Stimulated activated memory B cell treated with anti-CD40 and anti-IgM and Interleukin-4, amounts not matched to agents 10 μg/mL and 1 μg/mL and 100 μg/mL, for 72 hours (primary cell): ENCODE results near the gene MYRIP.
"Not testable (repeated sequence)": the region's sequence is repeated elsewhere in the genome, so short reads cannot be mapped to it uniquely, and the experiment has no call there.

Experiments used
- ATAC-seq: fragments of 150-1000 bp; cut with Tn5 transposase; 2 replicates; pipeline ENCODE4 v1.10.0; 2021
- H3K27ac Mint-ChIP-seq: one replicate; pipeline ENCODE4 v1.8.0; 2022; ENCODE audit warnings: mild to moderate bottlenecking, mixed read lengths
- H3K27me3 Mint-ChIP-seq: one replicate; pipeline ENCODE4 v1.8.0; 2022; ENCODE audit warnings: mixed read lengths
- H3K36me3 Mint-ChIP-seq: one replicate; pipeline ENCODE4 v1.8.0; 2022; ENCODE audit warnings: mixed read lengths
- H3K4me1 Mint-ChIP-seq: one replicate; pipeline ENCODE4 v1.8.0; 2022; ENCODE audit warnings: mixed read lengths
- H3K4me3 Mint-ChIP-seq: one replicate; pipeline ENCODE4 v1.8.0; 2022; ENCODE audit warnings: mild to moderate bottlenecking, moderate library complexity, mixed read lengths
- H3K9me3 Mint-ChIP-seq: one replicate; pipeline ENCODE4 v1.8.0; 2022; ENCODE audit warnings: mixed read lengths

The MYRIP gene

DNA sequence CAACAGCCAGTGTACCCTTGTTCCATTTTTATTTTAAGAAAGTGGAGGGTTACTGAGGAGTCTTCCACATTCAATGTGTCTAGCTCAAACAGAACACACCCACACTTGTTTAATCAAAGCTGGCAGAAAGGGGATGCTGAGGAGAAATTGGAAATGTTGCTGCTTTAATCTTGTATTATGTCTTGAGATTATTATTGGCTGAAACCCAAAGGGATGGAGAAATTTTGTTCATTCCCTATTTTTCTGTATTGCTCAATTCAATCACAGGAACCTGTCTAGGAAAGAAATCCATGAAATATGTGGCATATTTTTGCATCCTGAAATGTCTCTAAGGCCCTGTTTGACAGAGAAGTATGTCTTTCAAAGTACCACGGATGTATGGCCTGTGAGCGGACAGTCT is 238.0 kb downstream of the MYRIP start:
- Mint-ChIP-seq H3K4me3 (no peak overlapping the region), H3K27ac (no peak overlapping the region), H3K27me3 (no peaks in the 10 kb centered on the region), H3K4me1 (no peaks in the 10 kb centered on the region), H3K36me3 (no peaks in the 10 kb centered on the region), H3K9me3 (peaks cover 3% of the 10 kb centered on the region)
- no peak for ATAC-seq

DNA sequence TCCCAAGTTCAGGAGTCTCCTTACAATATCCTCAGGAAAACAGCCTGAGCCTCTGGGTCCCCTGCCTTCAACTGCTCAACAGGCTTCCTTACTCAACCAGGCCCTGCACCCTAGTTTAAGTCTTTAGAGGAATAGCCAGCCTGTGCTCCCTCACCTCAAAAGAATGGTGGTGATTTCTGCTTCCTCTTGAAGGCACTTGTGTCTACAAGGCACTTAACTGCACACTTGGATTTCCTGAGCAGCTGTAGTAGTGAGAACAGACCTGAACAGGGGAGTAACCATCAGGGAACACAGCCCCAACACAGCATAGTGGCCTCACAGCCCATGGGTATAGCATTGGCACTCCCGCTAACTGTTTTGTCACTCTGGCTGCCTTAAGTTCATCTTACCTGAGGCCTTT is 244.3 kb downstream of the MYRIP start:
- Mint-ChIP-seq H3K27ac (no peak overlapping the region), H3K4me3 (no peak overlapping the region), H3K9me3 (peaks cover 3% of the 10 kb centered on the region), H3K4me1 (no peaks in the 10 kb centered on the region), H3K27me3 (no peaks in the 10 kb centered on the region), H3K36me3 (no peaks in the 10 kb centered on the region)
- ATAC-seq = no peak

- Mint-ChIP-seq H3K4me1 (no peaks in the 10 kb centered on the region), H3K27ac (no peak overlapping the region), H3K27me3 (no peaks in the 10 kb centered on the region), H3K36me3 (no peaks in the 10 kb centered on the region), H3K4me3 (no peak overlapping the region), H3K9me3 (peaks cover 6% of the 10 kb centered on the region)
- no peak for ATAC-seq
Observed at GRCh38 chr3:40054568-40055222, 245.3 kb downstream of the MYRIP start.

- H3K36me3 Mint-ChIP-seq = no peaks in the 10 kb centered on the region
- no peak for ATAC-seq
- H3K4me1 Mint-ChIP-seq = no peaks in the 10 kb centered on the region
- H3K9me3 Mint-ChIP-seq = peaks cover 4% of the 10 kb centered on the region
- H3K27ac Mint-ChIP-seq = no peak overlapping the region
- H3K4me3 Mint-ChIP-seq = no peak overlapping the region
- H3K27me3 Mint-ChIP-seq = no peaks in the 10 kb centered on the region
Observed at GRCh38 chr3:40055361-40055760, 246.0 kb downstream of the MYRIP start.

GRCh38 chr3:40055956-40056355 is 246.5 kb downstream of the MYRIP start:
- no peak overlapping the region for H3K27ac Mint-ChIP-seq

GRCh38 chr3:40057077-40057476 is 247.7 kb downstream of the MYRIP start:
- Mint-ChIP-seq H3K27me3 (no peaks in the 10 kb centered on the region), H3K27ac (no peak overlapping the region), H3K4me1 (no peaks in the 10 kb centered on the region), H3K4me3 (no peak overlapping the region), H3K36me3 (no peaks in the 10 kb centered on the region), H3K9me3 (peaks cover 7% of the 10 kb centered on the region)
- no peak for ATAC-seq

More at GRCh38 chr3:40055956-40056355, 246.5 kb downstream of the MYRIP start:
- ATAC-seq = no peak
- Mint-ChIP-seq H3K9me3 (peaks cover 4% of the 10 kb centered on the region), H3K4me1 (no peaks in the 10 kb centered on the region), H3K27me3 (no peaks in the 10 kb centered on the region), H3K4me3 (no peak overlapping the region), H3K36me3 (no peaks in the 10 kb centered on the region)

DNA sequence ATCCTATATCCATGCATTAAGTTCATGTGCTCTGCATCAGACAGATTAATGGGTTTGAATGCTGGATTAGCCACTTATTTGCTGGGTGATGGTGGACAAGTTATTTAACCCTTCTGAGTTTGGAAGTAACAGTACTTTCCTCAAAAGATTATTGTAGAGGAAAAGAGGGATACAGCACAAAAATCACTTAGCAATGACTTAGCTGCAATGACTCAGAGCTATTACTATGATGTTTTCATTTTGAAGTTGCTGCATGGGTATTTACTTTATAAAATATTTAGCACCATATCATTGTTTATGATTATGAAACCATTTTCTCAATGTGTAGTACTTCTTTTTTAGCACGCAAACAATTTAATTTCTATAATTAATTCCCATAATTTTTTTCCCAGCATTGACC is 248.4 kb downstream of the MYRIP start:
- Mint-ChIP-seq H3K27me3 (no peaks in the 10 kb centered on the region), H3K9me3 (peaks cover 7% of the 10 kb centered on the region), H3K4me1 (no peaks in the 10 kb centered on the region), H3K27ac (no peak overlapping the region), H3K36me3 (no peaks in the 10 kb centered on the region), H3K4me3 (no peak overlapping the region)
- no peak for ATAC-seq

GRCh38 chr3:40068636-40069035 is 259.2 kb downstream of the MYRIP start:
- Mint-ChIP-seq H3K36me3 (no peaks in the 10 kb centered on the region), H3K4me1 (no peaks in the 10 kb centered on the region), H3K4me3 (no peak overlapping the region), H3K9me3 (no peaks in the 10 kb centered on the region), H3K27me3 (peaks cover 21% of the 10 kb centered on the region), H3K27ac (no peak overlapping the region)
- ATAC-seq = no peak

DNA sequence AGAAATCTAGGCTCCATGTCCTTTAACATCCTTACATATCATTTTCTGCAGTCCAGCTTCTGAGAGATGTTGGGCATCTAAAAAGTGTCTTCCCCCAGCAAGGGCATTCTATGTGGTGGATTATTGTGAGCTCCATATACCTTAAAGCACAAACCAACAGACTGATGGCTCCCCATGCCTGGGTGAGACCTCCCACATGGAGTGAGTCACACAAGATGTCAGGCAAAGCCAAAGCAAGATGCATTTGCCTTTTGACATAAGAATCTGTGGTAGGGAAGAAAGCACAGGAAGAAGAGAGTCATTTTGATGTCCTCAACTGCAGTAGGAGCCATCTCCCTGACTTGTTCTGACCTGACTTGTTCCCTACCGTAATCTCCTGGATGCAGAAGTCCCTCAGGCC is 261.4 kb downstream of the MYRIP start:
- Mint-ChIP-seq H3K4me1 (no peaks in the 10 kb centered on the region), H3K9me3 (no peaks in the 10 kb centered on the region), H3K4me3 (no peak overlapping the region), H3K27me3 (peaks cover 35% of the 10 kb centered on the region), H3K36me3 (no peaks in the 10 kb centered on the region), H3K27ac (no peak overlapping the region)
- no peak for ATAC-seq

- Mint-ChIP-seq H3K9me3 (no peaks in the 10 kb centered on the region), H3K4me1 (no peaks in the 10 kb centered on the region), H3K27ac (no peak overlapping the region), H3K27me3 (peaks cover 35% of the 10 kb centered on the region), H3K36me3 (no peaks in the 10 kb centered on the region), H3K4me3 (no peak overlapping the region)
- no peak for ATAC-seq
Observed at GRCh38 chr3:40071683-40072238, 262.4 kb downstream of the MYRIP start.

DNA sequence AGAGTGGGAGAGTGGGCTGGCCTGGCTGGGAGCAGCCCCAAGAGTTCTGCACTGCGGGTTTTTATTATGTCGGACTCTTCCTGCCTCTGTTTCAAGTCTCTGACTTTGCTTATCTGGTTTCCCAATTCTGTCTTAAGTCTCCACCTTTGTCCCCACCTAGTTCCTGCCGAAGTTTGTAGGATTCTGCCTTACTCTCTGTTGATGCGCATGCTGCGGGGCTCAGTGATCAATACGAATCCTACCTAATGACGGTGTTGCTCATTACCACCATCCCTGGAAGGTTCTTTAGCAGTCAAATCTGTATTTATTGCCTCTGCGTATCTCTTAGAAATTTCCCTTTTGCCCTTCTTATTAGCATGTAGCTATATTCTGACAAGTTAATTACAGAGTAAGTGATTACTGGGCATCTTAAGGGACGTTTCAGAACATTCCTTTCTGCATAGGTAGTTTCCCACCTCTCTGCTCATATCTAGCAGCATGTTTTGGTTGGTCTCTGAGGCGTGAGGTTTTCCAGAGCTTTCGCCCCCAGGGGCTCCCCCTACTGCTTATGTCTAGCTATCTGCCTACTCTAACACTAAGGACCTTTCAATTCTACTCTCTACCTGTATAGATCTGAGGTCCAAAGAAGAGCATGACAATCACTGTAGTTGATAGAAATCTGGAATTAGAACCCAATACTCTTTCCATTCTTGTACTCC is 264.1 kb downstream of the MYRIP start:
- ATAC-seq = peak; percentile 34
- Mint-ChIP-seq H3K9me3 (no peaks in the 10 kb centered on the region), H3K27me3 (peaks cover 35% of the 10 kb centered on the region), H3K36me3 (no peaks in the 10 kb centered on the region), H3K4me1 (no peaks in the 10 kb centered on the region), H3K4me3 (no peak overlapping the region), H3K27ac (no peak overlapping the region)

DNA sequence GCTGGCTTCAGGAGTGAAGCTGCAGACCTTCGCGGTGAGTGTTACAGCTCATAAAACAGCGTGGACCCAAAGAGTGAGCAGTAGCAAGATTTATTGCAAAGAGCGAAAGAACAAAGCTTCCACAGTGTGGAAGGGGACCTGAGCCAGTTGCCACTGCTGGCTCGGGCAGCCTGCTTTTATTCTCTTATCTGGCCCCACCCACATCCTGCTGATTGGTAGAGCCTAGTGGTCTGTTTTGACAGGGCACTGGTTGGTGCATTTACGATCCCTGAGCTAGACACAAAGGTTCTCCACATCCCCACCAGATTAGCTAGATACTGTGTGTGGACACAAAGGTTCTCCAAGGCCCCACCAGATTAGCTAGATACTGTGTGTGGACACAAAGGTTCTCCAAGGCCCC is 267.7 kb downstream of the MYRIP start:
- H3K36me3 Mint-ChIP-seq, H3K4me1 Mint-ChIP-seq, ATAC-seq, H3K4me3 Mint-ChIP-seq, H3K27ac Mint-ChIP-seq, H3K9me3 Mint-ChIP-seq: not testable (repeated sequence)
- peaks cover 43% of the 10 kb centered on the region for H3K27me3 Mint-ChIP-seq

DNA sequence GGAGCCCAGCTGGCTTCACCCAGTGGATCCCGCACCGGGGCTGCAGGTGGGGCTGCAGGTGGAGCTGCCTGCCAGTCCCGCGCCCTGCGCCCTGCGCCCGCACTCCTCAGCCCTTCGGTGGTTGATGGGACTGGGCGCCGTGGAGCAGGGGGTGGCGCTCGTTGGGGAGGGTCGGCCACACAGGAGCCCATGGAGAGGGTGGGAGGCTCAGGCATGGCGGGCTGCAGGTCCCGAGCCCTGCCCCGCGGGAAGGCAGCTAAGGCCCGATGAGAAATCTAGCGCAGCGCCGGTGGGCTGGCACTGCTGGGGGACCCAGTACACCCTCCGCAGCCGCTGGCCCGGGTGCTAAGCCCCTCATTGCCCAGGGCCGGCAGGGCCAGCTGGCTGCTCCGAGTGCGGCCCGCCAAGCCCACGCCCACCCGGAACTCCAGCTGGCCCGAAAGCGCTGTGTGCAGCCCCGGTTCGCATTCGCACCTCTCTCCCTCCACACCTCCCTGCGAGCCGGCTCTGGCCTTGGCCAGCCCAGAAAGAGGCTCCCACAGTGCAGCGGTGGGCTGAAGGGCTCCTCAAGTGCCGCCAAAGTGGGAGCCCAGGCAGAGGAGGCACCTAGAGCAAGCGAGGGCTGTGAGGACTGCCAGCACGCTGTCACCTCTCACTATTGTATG is 268.6 kb downstream of the MYRIP start:
- H3K4me3 Mint-ChIP-seq, H3K9me3 Mint-ChIP-seq: not testable (repeated sequence)

GRCh38 chr3:40078590-40078989 is 269.2 kb downstream of the MYRIP start:
- Mint-ChIP-seq H3K27ac (no peak overlapping the region), H3K9me3 (peaks cover 8% of the 10 kb centered on the region), H3K4me3 (no peak overlapping the region), H3K36me3 (no peaks in the 10 kb centered on the region), H3K4me1 (no peaks in the 10 kb centered on the region), H3K27me3 (peaks cover 34% of the 10 kb centered on the region)
- ATAC-seq = no peak

More for the DNA sequence above, 268.6 kb downstream of the MYRIP start:
- peaks cover 41% of the 10 kb centered on the region for H3K27me3 Mint-ChIP-seq
- not testable (repeated sequence) for H3K27ac Mint-ChIP-seq, H3K4me1 Mint-ChIP-seq, H3K36me3 Mint-ChIP-seq, ATAC-seq

DNA sequence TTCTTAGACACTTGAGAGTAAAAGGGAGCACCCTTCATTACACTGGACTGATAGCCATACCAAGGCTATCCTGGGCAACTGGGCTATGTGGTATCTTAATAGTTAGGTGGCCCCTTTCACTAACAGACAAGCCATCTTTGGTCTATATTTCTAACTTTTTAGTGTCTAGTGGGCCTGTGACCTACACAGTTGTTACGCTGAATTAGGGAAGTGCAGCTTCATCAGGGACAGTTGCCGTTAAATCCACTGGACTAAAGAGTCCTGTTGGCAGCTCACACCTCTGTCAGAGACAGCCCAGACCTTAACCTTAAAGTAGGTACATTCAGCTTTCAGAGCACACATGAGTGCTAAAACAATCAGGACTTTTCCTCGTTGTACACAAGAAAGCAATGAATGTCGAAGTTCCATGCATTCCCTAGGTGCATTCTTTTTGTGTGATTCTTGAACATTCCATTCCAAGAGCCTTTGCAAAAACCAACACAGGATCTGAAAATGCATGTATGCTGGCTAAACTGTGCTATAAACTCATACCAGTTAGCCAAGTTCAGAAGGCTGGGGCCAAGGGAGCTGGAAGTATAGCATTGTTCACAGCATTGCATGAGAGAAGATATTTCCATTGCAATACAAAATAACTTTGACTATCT is 269.9 kb downstream of the MYRIP start:
- Mint-ChIP-seq H3K36me3 (no peaks in the 10 kb centered on the region), H3K4me1 (no peaks in the 10 kb centered on the region), H3K27me3 (peaks cover 27% of the 10 kb centered on the region), H3K27ac (no peak overlapping the region), H3K4me3 (no peak overlapping the region), H3K9me3 (peaks cover 8% of the 10 kb centered on the region)
- no peak for ATAC-seq
